HCT116 (cell line): ENCODE results near the gene KRTAP10-11. TPM values are rescaled to one million over a fixed set of nuclear protein-coding genes. Genes with fewer than 3 reads are reported as not detected.

Experiments
- ATAC-seq: fragments of 200-7000 bp; cut with Tn5 transposase; 2 replicates; pipeline ENCODE4 v1.9.1; 2020; ENCODE audit warnings: mild to moderate bottlenecking, moderate library complexity
- BruUV-seq: library from RNA; stranded (reverse); fragments of 400-500 nt; replicated peaks from 2 replicates; lab custom pipeline; 2021; lab: Mats Ljungman, UMichigan
- CTCF ChIA-PET: fragments of 300-600 bp; sonication (Branson Sonifier 250); formaldehyde crosslinking; loops from one replicate; lab custom pipeline; 2021; ENCODE audit warnings: antibody characterized with exemption; lab: Charles Lee
- POLR2A ChIA-PET: fragments of 300-600, 350-600 bp; sonication (Branson Sonifier 250); formaldehyde crosslinking; loops from one replicate; lab custom pipeline; 2021; ENCODE audit warnings: antibody characterized with exemption; lab: Charles Lee
- RAD21 ChIA-PET, 2 experiments: fragments of 300-600 bp; sonication (Branson Sonifier 250); formaldehyde crosslinking; loops; one replicate each; lab custom pipeline; 2023; ENCODE audit warnings: low total read pairs in 2 of 2; ENCODE audit not compliant: uncharacterized antibody in 2 of 2, unreplicated experiment in 2 of 2, low non-redundant PET in 1 of 2; lab: Charles Lee
- DNase-seq: peaks from one replicate; pipeline ENCODE4 v3.0.0-alpha.2; 2010; ENCODE audit warnings: low read depth, low spot score
- H2AFZ ChIP-seq: fragments of 200-600 bp; shearing (Covaris generic), sonication (generic); 2 replicates; pipeline ENCODE4 v1.6.1; 2017; ENCODE audit warnings: low read depth, mixed run types, mixed read lengths, antibody characterized with exemption, low read length; ENCODE audit not compliant: poor library complexity, severe bottlenecking
- H3K27ac ChIP-seq: 2 replicates; pipeline ENCODE4 v1.5.1; 2012; ENCODE audit warnings: low read depth, low read length
- H3K27me3 ChIP-seq: fragments of 200-600 bp; sonication (generic); 2 replicates; pipeline ENCODE4 v1.6.1; 2016; ENCODE audit warnings: mixed run types, low read length, mixed read lengths; ENCODE audit not compliant: insufficient read depth
- H3K36me3 ChIP-seq, 2 experiments: fragments of 200-500 bp in 1 of 2; fragments of 200-600 bp in 1 of 2; sonication (Bioruptor generic) in 1 of 2; sonication (generic) in 1 of 2; 2 replicates each; pipeline versions ENCODE4 v1.5.1 to v1.6.1; 2014 to 2016; ENCODE audit warnings: low read length in 2 of 2, inconsistent platforms in 1 of 2, mixed read lengths in 1 of 2, mixed run types in 1 of 2; ENCODE audit not compliant: insufficient read depth in 2 of 2, control insufficient read depth in 1 of 2
- H3K4me1 ChIP-seq, 2 experiments: fragments of 200-600 bp in 1 of 2; sonication (generic) in 1 of 2; 2 replicates each; pipeline versions ENCODE4 v1.5.1 to v1.6.1; 2012 to 2017; ENCODE audit warnings: low read length in 2 of 2, inconsistent platforms in 1 of 2, mild to moderate bottlenecking in 1 of 2, mixed read lengths in 1 of 2, mixed run types in 1 of 2, moderate library complexity in 1 of 2; ENCODE audit not compliant: insufficient read depth in 2 of 2, control insufficient read depth in 1 of 2
- H3K4me2 ChIP-seq: fragments of 200-600 bp; sonication (generic); 2 replicates; pipeline ENCODE4 v1.6.1; 2017; ENCODE audit warnings: mixed run types, low read length, mixed read lengths
- H3K4me3 ChIP-seq, 2 experiments: fragments of 200-600 bp in 1 of 2; sonication (generic) in 1 of 2; replicated peaks in 1 of 2; 2 replicates each; pipeline ENCODE4 v1.5.1; 2011 to 2016; ENCODE audit warnings: low read length in 2 of 2, control low read depth in 1 of 2, low read depth in 1 of 2, mild to moderate bottlenecking in 1 of 2, mixed read lengths in 1 of 2, mixed run types in 1 of 2
- H3K79me2 ChIP-seq: fragments of 200-600 bp; sonication (generic); 2 replicates; pipeline ENCODE4 v1.6.1; 2017; ENCODE audit warnings: mild to moderate bottlenecking, mixed run types, low read length, moderate library complexity, mixed read lengths; ENCODE audit not compliant: insufficient read depth
- H3K9ac ChIP-seq: fragments of 200-600 bp; sonication (generic); 2 replicates; pipeline ENCODE4 v1.6.1; 2016; ENCODE audit warnings: low read length, mixed read lengths
- H3K9me2 ChIP-seq: fragments of 200-600 bp; sonication (generic), shearing (Covaris generic); 2 replicates; pipeline ENCODE4 v1.6.1; 2017; ENCODE audit warnings: mixed run types, mild to moderate bottlenecking, moderate library complexity; ENCODE audit not compliant: insufficient read depth
- H3K9me3 ChIP-seq, 2 experiments: fragments of 200-500 bp in 1 of 2; fragments of 200-600 bp in 1 of 2; sonication (Bioruptor generic) in 1 of 2; sonication (generic) in 1 of 2; 2 replicates each; pipeline ENCODE4 v1.6.1; 2014 to 2017; ENCODE audit warnings: low read length in 2 of 2, mixed read lengths in 2 of 2, inconsistent platforms in 1 of 2, low read depth in 1 of 2, mild to moderate bottlenecking in 1 of 2, mixed run types in 1 of 2, moderate library complexity in 1 of 2; ENCODE audit not compliant: control insufficient read depth in 1 of 2, insufficient read depth in 1 of 2
- H4K20me1 ChIP-seq: fragments of 200-600 bp; sonication (generic), shearing (Covaris generic); 2 replicates; pipeline ENCODE4 v1.6.1; 2017; ENCODE audit warnings: mixed run types, mild to moderate bottlenecking, moderate library complexity; ENCODE audit not compliant: insufficient read depth
- EGR1 ChIP-seq: IDR thresholded peaks from 2 replicates; pipeline ENCODE4 v1.6.1; 2012; ENCODE audit warnings: low read depth
- ELF1 ChIP-seq: IDR thresholded peaks from 2 replicates; pipeline ENCODE4 v1.6.1; 2012; ENCODE audit warnings: low read depth, borderline replicate concordance
- POLR2AphosphoS5 ChIP-seq: IDR thresholded peaks from 2 replicates; pipeline ENCODE4 v1.6.1; 2011; ENCODE audit warnings: mild to moderate bottlenecking, low read depth, low read length, moderate library complexity
- TCF7L2 ChIP-seq: IDR thresholded peaks from 2 replicates; pipeline ENCODE4 v1.7.0; 2011; ENCODE audit warnings: borderline replicate concordance, inconsistent platforms; ENCODE audit not compliant: insufficient read depth, insufficient read length; ENCODE audit errors: extremely low read depth
- YY1 ChIP-seq: IDR thresholded peaks from 2 replicates; pipeline ENCODE4 v1.6.1; 2011; ENCODE audit warnings: low read length, low read depth, moderate library complexity, mild to moderate bottlenecking; ENCODE audit not compliant: insufficient replicate concordance; ENCODE audit errors: extremely low read depth
- ZFX ChIP-seq: fragments of 450-650 bp; IDR thresholded peaks from 2 replicates; pipeline ENCODE4 v1.6.1; 2017
- intact Hi-C: fragments of 100-400 bp; cut with micrococcal nuclease; formaldehyde crosslinking; loops from 2 replicates; pipeline ENCODE4 v1.10.0; 2022
- total RNA-seq: library from RNA; stranded (reverse); gene quantifications from one replicate; pipeline ENCODE4 v1.2.1, GENCODE V29; 2021; ENCODE audit not compliant: unreplicated experiment
- TF ChIP-seq, protein P1 (sequence below): IDR thresholded peaks from 2 replicates; pipeline ENCODE4 v1.6.1; 2012; ENCODE audit warnings: low read depth
- TF ChIP-seq, protein P2 (sequence below): IDR thresholded peaks from 2 replicates; pipeline ENCODE4 v1.6.1; 2011; ENCODE audit warnings: mild to moderate bottlenecking, low read length, moderate library complexity; ENCODE audit not compliant: insufficient replicate concordance; ENCODE audit errors: extremely low read depth
- TF ChIP-seq, protein P3 (sequence below): IDR thresholded peaks from 2 replicates; pipeline ENCODE4 v1.6.1; 2012

Gene KRTAP10-11
- total RNA-seq, 1 experiment from 2014 or later, result not detected

DNA sequence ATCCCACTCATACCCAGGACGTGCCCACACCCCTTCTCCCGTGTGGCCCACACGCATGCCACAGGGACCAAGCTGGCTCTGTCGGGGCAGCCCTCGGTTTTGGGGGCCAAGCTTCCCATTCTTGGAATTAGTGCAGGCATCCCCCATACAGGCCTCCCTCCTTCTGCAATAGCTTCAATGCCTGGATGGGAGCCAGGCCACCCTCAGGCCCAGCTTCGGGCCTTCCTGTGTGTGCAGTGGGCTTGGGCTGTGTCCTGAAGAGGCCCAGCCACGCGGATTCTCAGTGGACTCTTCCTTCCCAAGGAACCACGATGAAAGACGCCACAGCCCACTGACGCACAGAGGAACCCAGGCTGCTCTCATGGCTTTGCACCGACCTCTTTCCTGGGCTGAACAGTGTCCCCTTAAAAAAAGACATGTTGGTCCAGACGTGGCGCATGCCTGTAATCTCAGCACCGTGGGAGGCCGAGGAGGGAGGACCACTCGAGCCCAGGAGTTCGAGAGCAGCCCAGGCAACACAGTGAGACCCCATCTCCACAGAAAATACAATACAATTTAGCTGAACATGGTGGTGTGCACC is 3.4 kb downstream of the KRTAP10-11 start:
- CTCF ChIA-PET, result no interaction called here
- Histone ChIP-seq H4K20me1 (no peaks in the 10 kb centered on the region), H3K9ac (no peak overlapping the region), H2AFZ (no peak overlapping the region), H3K4me1 (no peaks in the 10 kb centered on the region), H3K9me3 (peaks cover 0 to 6% of the 10 kb centered on the region in 2 experiments; a peak in 1 of 4 replicates), H3K4me2 (no peak overlapping the region), H3K27me3 (no peaks in the 10 kb centered on the region), H3K36me3 (no peaks in the 10 kb centered on the region), H3K27ac (no peak overlapping the region), H3K9me2 (no peaks in the 10 kb centered on the region), H3K79me2 (no peaks in the 10 kb centered on the region), H3K4me3 (no peak overlapping the region)
- RAD21 ChIA-PET, result no interaction called here
- no peak for ATAC-seq
- DNase-seq, result no peak
- BruUV-seq, result no TSS peak
- intact Hi-C loops, result no loop called here
- TF ChIP-seq, protein P1, sequence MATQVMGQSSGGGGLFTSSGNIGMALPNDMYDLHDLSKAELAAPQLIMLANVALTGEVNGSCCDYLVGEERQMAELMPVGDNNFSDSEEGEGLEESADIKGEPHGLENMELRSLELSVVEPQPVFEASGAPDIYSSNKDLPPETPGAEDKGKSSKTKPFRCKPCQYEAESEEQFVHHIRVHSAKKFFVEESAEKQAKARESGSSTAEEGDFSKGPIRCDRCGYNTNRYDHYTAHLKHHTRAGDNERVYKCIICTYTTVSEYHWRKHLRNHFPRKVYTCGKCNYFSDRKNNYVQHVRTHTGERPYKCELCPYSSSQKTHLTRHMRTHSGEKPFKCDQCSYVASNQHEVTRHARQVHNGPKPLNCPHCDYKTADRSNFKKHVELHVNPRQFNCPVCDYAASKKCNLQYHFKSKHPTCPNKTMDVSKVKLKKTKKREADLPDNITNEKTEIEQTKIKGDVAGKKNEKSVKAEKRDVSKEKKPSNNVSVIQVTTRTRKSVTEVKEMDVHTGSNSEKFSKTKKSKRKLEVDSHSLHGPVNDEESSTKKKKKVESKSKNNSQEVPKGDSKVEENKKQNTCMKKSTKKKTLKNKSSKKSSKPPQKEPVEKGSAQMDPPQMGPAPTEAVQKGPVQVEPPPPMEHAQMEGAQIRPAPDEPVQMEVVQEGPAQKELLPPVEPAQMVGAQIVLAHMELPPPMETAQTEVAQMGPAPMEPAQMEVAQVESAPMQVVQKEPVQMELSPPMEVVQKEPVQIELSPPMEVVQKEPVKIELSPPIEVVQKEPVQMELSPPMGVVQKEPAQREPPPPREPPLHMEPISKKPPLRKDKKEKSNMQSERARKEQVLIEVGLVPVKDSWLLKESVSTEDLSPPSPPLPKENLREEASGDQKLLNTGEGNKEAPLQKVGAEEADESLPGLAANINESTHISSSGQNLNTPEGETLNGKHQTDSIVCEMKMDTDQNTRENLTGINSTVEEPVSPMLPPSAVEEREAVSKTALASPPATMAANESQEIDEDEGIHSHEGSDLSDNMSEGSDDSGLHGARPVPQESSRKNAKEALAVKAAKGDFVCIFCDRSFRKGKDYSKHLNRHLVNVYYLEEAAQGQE, result no peak
- POLR2A ChIA-PET, result no interaction called here

DNA sequence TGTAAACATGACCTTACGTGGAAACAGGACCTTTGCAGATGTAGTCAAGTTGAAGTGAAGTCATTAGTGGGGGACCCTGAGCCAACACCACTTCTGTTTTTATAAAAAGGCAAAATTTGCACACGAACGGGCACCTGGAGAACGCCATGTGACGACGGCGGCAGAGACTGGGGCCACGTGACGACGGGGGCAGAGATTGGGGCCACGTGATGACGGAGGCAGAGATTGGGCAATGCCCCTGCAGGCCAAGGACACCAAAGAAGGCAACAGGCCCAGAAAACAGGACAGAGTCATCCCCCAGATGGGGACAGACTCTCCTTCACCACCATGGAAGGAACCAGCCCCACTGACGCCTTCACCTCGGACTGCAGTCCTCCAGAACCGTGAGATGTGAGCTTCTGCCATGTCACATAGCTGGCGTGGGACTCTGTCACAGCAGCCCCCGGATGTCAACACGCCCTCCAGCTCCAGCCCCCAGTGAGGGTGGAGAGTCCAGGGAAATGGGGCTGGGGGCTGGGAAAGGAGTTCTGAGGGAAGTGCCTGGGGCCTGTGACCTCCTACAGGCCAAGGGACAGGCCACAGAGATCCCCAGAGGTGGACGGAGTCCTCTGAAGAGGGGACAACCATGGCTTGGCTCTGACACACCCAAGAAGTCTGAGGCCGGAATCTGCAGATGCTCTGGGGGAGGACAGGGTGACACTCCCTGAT is 4.2 kb downstream of the KRTAP10-11 start:
- no TSS peak for BruUV-seq
- Histone ChIP-seq H3K4me1 (no peaks in the 10 kb centered on the region), H2AFZ (no peak overlapping the region), H3K9me2 (no peaks in the 10 kb centered on the region), H4K20me1 (no peaks in the 10 kb centered on the region), H3K4me3 (no peak overlapping the region), H3K9me3 (0 out of 4 replicates have a peak, but pooled peaks cover 0 to under 1% of the 10 kb centered on the region in 2 experiments), H3K9ac (no peak overlapping the region), H3K27me3 (no peaks in the 10 kb centered on the region), H3K36me3 (no peaks in the 10 kb centered on the region), H3K4me2 (no peak overlapping the region), H3K27ac (no peak overlapping the region), H3K79me2 (no peaks in the 10 kb centered on the region)
- DNase-seq (no peak), ATAC-seq (no peak)
- ChIA-PET CTCF (no interaction called here), RAD21 (no interaction called here), POLR2A (no interaction called here)
- intact Hi-C loops, result no loop called here
- TF ChIP-seq, protein P2, sequence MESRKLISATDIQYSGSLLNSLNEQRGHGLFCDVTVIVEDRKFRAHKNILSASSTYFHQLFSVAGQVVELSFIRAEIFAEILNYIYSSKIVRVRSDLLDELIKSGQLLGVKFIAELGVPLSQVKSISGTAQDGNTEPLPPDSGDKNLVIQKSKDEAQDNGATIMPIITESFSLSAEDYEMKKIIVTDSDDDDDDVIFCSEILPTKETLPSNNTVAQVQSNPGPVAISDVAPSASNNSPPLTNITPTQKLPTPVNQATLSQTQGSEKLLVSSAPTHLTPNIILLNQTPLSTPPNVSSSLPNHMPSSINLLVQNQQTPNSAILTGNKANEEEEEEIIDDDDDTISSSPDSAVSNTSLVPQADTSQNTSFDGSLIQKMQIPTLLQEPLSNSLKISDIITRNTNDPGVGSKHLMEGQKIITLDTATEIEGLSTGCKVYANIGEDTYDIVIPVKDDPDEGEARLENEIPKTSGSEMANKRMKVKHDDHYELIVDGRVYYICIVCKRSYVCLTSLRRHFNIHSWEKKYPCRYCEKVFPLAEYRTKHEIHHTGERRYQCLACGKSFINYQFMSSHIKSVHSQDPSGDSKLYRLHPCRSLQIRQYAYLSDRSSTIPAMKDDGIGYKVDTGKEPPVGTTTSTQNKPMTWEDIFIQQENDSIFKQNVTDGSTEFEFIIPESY, result no peak
- TF ChIP-seq, protein P3, sequence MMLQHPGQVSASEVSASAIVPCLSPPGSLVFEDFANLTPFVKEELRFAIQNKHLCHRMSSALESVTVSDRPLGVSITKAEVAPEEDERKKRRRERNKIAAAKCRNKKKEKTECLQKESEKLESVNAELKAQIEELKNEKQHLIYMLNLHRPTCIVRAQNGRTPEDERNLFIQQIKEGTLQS, result no peak
- TF ChIP-seq TCF7L2 (no peak), ZFX (no peak), EGR1 (no peak), POLR2AphosphoS5 (no peak), ELF1 (no peak), YY1 (no peak)
